ENCODE results near the gene FARSB. TPM values are rescaled to one million over a fixed set of nuclear protein-coding genes. Genes with fewer than 3 reads are reported as not detected.

Gene FARSB
- total and polyA plus RNA-seq, 2 experiments from 2014 or later: 12.9 to 15.0 TPM

- no peaks in the 10 kb centered on the region for H3K27me3 ChIP-seq
- no peak for TF ChIP-seq EZH2phosphoT487 (IDR thresholded peaks at IDR 0.05; ENCODE audit: low read depth, severe bottlenecking, unreplicated experiment)
- TF ChIP-seq EZH2 (IDR thresholded peaks at IDR 0.05; ENCODE audit: borderline replicate concordance): no peak
- no peak for TF ChIP-seq CTCF (IDR thresholded peaks at IDR 0.05; ENCODE audit: poor library complexity)
- WGBS (ENCODE audit: low lambda C conversion rate, missing lambda C conversion rate): 91% methylated on average over 6 of the region's 6 CpGs
- H3K4me3 ChIP-seq: no peak overlapping the region
- H3K79me2 ChIP-seq: no peaks in the 10 kb centered on the region
- no peaks in the 10 kb centered on the region for H4K20me1 ChIP-seq (ENCODE audit: insufficient read depth, poor library complexity, severe bottlenecking)
- no peaks in the 10 kb centered on the region for H3K9me2 ChIP-seq (replicated peaks; ENCODE audit: insufficient read depth)
- no peak overlapping the region for H2AFZ ChIP-seq
- H3K4me1 ChIP-seq (ENCODE audit: insufficient read depth): peaks cover 17% of the 10 kb centered on the region
- H3K4me2 ChIP-seq: no peak overlapping the region
- no peaks in the 10 kb centered on the region for H3K9me3 ChIP-seq (ENCODE audit: low read depth)
- peak overlapping the region; percentile 59 for H3K27ac ChIP-seq
- H3K36me3 ChIP-seq (replicated peaks; ENCODE audit: insufficient read depth, low read depth): no peaks in the 10 kb centered on the region
- no peak for DNase-seq (ENCODE audit: low spot score)
Observed at GRCh38 chr2:222572264-222572721, 83.6 kb downstream of the FARSB start.

- Histone ChIP-seq H3K4me2 (no peak overlapping the region), H3K4me3 (no peak overlapping the region), H3K27ac (no peak overlapping the region), H3K79me2 (no peaks in the 10 kb centered on the region), H3K4me1 (ENCODE audit: insufficient read depth) (peaks cover 17% of the 10 kb centered on the region), H3K36me3 (replicated peaks; ENCODE audit: insufficient read depth, low read depth) (no peaks in the 10 kb centered on the region), H3K9me2 (replicated peaks; ENCODE audit: insufficient read depth) (no peaks in the 10 kb centered on the region), H2AFZ (no peak overlapping the region), H3K27me3 (no peaks in the 10 kb centered on the region), H3K9me3 (ENCODE audit: low read depth) (no peaks in the 10 kb centered on the region), H4K20me1 (ENCODE audit: insufficient read depth, poor library complexity, severe bottlenecking) (no peaks in the 10 kb centered on the region)
- TF ChIP-seq EZH2 (IDR thresholded peaks at IDR 0.05; ENCODE audit: borderline replicate concordance) (no peak), CTCF (IDR thresholded peaks at IDR 0.05; ENCODE audit: poor library complexity) (no peak), EZH2phosphoT487 (IDR thresholded peaks at IDR 0.05; ENCODE audit: low read depth, severe bottlenecking, unreplicated experiment) (no peak)
- 97% methylated on average over 1 of the region's 1 CpG for WGBS (ENCODE audit: low lambda C conversion rate, missing lambda C conversion rate)
- no peak for DNase-seq (ENCODE audit: low spot score)
Observed at GRCh38 chr2:222569826-222570225, 86.1 kb downstream of the FARSB start.

- H4K20me1 ChIP-seq (ENCODE audit: insufficient read depth, poor library complexity, severe bottlenecking): no peaks in the 10 kb centered on the region
- H3K27ac ChIP-seq: no peak overlapping the region
- H3K4me3 ChIP-seq: no peak overlapping the region
- WGBS (ENCODE audit: low lambda C conversion rate, missing lambda C conversion rate): 58% methylated on average over 4 of the region's 4 CpGs
- H2AFZ ChIP-seq: no peak overlapping the region
- H3K27me3 ChIP-seq: no peaks in the 10 kb centered on the region
- peaks cover 17% of the 10 kb centered on the region for H3K4me1 ChIP-seq (ENCODE audit: insufficient read depth)
- no peak for TF ChIP-seq EZH2 (IDR thresholded peaks at IDR 0.05; ENCODE audit: borderline replicate concordance)
- no peak for TF ChIP-seq CTCF (IDR thresholded peaks at IDR 0.05; ENCODE audit: poor library complexity)
- no peak for TF ChIP-seq EZH2phosphoT487 (IDR thresholded peaks at IDR 0.05; ENCODE audit: low read depth, severe bottlenecking, unreplicated experiment)
- H3K4me2 ChIP-seq: no peak overlapping the region
- no peaks in the 10 kb centered on the region for H3K9me3 ChIP-seq (ENCODE audit: low read depth)
- no peaks in the 10 kb centered on the region for H3K79me2 ChIP-seq
- H3K36me3 ChIP-seq (replicated peaks; ENCODE audit: insufficient read depth, low read depth): no peaks in the 10 kb centered on the region
- H3K9me2 ChIP-seq (replicated peaks; ENCODE audit: insufficient read depth): no peaks in the 10 kb centered on the region
- DNase-seq (ENCODE audit: low spot score): no peak
Observed at GRCh38 chr2:222568865-222569264, 87.0 kb downstream of the FARSB start.

GRCh38 chr2:222566229-222566628, 89.7 kb downstream of the FARSB start:
- no peaks in the 10 kb centered on the region for H4K20me1 ChIP-seq (ENCODE audit: insufficient read depth, poor library complexity, severe bottlenecking)
- no peak overlapping the region for H3K4me2 ChIP-seq
- H2AFZ ChIP-seq: no peak overlapping the region
- WGBS (ENCODE audit: low lambda C conversion rate, missing lambda C conversion rate): 79% methylated on average over 6 of the region's 6 CpGs
- DNase-seq (ENCODE audit: low spot score): no peak
- no peak for TF ChIP-seq EZH2 (IDR thresholded peaks at IDR 0.05; ENCODE audit: borderline replicate concordance)
- TF ChIP-seq EZH2phosphoT487 (IDR thresholded peaks at IDR 0.05; ENCODE audit: low read depth, severe bottlenecking, unreplicated experiment): no peak
- TF ChIP-seq CTCF (IDR thresholded peaks at IDR 0.05; ENCODE audit: poor library complexity): no peak
- no peaks in the 10 kb centered on the region for H3K36me3 ChIP-seq (replicated peaks; ENCODE audit: insufficient read depth, low read depth)
- H3K27me3 ChIP-seq: no peaks in the 10 kb centered on the region
- no peak overlapping the region for H3K27ac ChIP-seq
- H3K4me1 ChIP-seq (ENCODE audit: insufficient read depth): no peaks in the 10 kb centered on the region
- H3K4me3 ChIP-seq: no peak overlapping the region
- no peaks in the 10 kb centered on the region for H3K9me3 ChIP-seq (ENCODE audit: low read depth)
- no peaks in the 10 kb centered on the region for H3K9me2 ChIP-seq (replicated peaks; ENCODE audit: insufficient read depth)
- no peaks in the 10 kb centered on the region for H3K79me2 ChIP-seq
